ENCODE results near the gene YDJC.
"Not testable (repeated sequence)": the region's sequence is repeated elsewhere in the genome, so short reads cannot be mapped to it uniquely, and the experiment has no call there.

GRCh38 chr22:21581009-21581713 is 48.7 kb downstream of the YDJC start:
- not testable (repeated sequence) for TF ChIP-seq CTCF (IDR thresholded peaks at IDR 0.05 in 4 of 5, conservative IDR thresholded peaks at IDR 0.05 in 1 of 5); POLR2A (IDR thresholded peaks at IDR 0.05)

All from gastrocnemius medialis (tissue), 4 donors.